Suprapubic skin (tissue), 4 donors: ENCODE data around the gene MORC1.

Source experiments
- CTCF ChIP-seq, 2 donors: fragments of 200-600 bp in 1 of 2; fragments of 450-650 bp in 1 of 2; sonication (generic) in 1 of 2; IDR thresholded peaks; one replicate each; pipeline ENCODE4 v1.5.1; 2016 to 2019; ENCODE audit warnings: antibody characterized with exemption in 2 of 2, mild to moderate bottlenecking in 1 of 2, moderate library complexity in 1 of 2
- EP300 ChIP-seq: sonication (generic); formaldehyde crosslinking; IDR thresholded peaks from one replicate; pipeline ENCODE4 v1.6.1; 2017; ENCODE audit warnings: antibody characterized with exemption
- POLR2A ChIP-seq, 2 donors: fragments of 450-650 bp; IDR thresholded peaks; one replicate each; pipeline ENCODE4 v1.6.1; 2017; ENCODE audit warnings: antibody characterized with exemption in 2 of 2, mild to moderate bottlenecking in 2 of 2, moderate library complexity in 2 of 2
- POLR2AphosphoS5 ChIP-seq, 3 donors: sonication (generic); formaldehyde crosslinking; IDR thresholded peaks; one replicate each; pipeline ENCODE4 v1.6.1; 2017; ENCODE audit warnings: antibody characterized with exemption in 3 of 3

GRCh38 chr3:108946292-108947285 lies 171.3 kb downstream of the MORC1 start:
- no peak for TF ChIP-seq CTCF (IDR thresholded peaks at IDR 0.05)
- no peak for TF ChIP-seq POLR2A (IDR thresholded peaks at IDR 0.05)
- TF ChIP-seq POLR2AphosphoS5 (IDR thresholded peaks at IDR 0.05): no peak
- no peak for TF ChIP-seq EP300
